BJ (cell line): Measurements from ENCODE around the gene IGF2R. TPM values are rescaled to one million over a fixed set of nuclear protein-coding genes. Genes with fewer than 3 reads are reported as not detected.
"Not testable (repeated sequence)": the region's sequence is repeated elsewhere in the genome, so short reads cannot be mapped to it uniquely, and the experiment has no call there.

Source experiments
- CTCF ChIA-PET: fragments of 350-600 bp; formaldehyde crosslinking; extraction: SDS; loops from one replicate; lab custom pipeline; 2021; ENCODE audit warnings: antibody characterized with exemption, inconsistent platforms; lab: Yijun Ruan, JAX
- POLR2A ChIA-PET: fragments of 300-600 bp; sonication (Branson Sonifier 250); formaldehyde crosslinking; extraction: SDS; loops from one replicate; lab custom pipeline; 2021; ENCODE audit warnings: antibody characterized with exemption; lab: Charles Lee
- DNase-seq: peaks from one replicate; pipeline ENCODE4 v3.0.0-alpha.2; 2011; ENCODE audit warnings: low read depth
- H3K27me3 ChIP-seq: 2 replicates; pipeline ENCODE4 v1.6.0; 2011; ENCODE audit warnings: low read length; ENCODE audit not compliant: control insufficient read depth, insufficient read depth
- H3K36me3 ChIP-seq: 2 replicates; pipeline ENCODE4 v1.5.1; 2011; ENCODE audit warnings: low read length; ENCODE audit not compliant: control insufficient read depth, insufficient read depth
- H3K4me3 ChIP-seq: 2 replicates; pipeline ENCODE4 v1.5.1; 2011; ENCODE audit warnings: low read depth, mild to moderate bottlenecking, control low read depth, low read length
- polyA plus RNA-seq: library from polyadenylated mRNA; depleted of rRNA; stranded (reverse); fragments of >200 nt; gene quantifications from 2 replicates; pipeline ENCODE4 v1.2.3, GENCODE V29; 2011
- TF ChIP-seq, protein P1 (sequence below): IDR thresholded peaks from 2 replicates; pipeline ENCODE4 v1.5.1; 2011; ENCODE audit warnings: low read depth, mild to moderate bottlenecking, control low read depth, inconsistent platforms, low read length, moderate library complexity; ENCODE audit not compliant: insufficient read depth

The IGF2R gene
- polyA plus RNA-seq, 1 experiment = 39.4 TPM

DNA sequence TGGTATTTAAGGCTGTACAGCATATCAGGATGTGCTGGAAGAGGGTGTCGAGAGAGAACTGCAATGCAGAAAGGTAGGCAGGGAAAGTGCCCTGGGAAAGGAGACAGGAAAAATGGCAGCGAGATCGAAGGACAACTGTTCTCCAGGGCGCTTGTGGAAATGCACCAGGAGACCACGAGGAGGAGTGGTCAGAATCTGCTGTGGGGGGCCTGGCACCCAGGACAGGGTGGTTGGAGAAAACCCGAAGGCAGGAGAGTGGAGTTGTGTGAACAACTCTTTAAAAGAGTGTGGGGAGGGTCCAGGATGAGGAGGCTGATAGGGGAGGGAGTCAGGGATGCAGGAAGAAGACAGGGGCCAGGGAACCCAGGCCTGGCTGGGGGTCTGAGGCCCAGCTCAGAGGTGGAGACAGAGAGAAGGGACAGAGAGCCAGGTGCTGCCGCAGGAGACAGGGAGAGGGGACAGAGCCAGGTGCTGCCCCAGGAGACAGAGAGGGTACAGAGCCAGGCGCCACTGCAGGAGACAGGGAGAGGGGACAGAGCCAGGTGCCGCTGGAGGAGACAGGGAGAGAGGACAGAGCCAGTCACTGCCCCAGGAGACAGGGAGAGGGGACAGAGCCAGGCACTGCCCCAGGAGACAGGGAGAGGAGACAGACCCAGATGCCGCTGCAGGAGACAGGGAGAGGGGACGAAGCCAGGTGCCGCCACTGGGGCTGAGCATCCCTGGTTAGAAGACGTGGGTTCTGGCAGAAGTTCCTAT is 162.0 kb downstream of the IGF2R start:
- H3K36me3 ChIP-seq = no peaks in the 10 kb centered on the region
- H3K27me3 ChIP-seq = no peaks in the 10 kb centered on the region
- H3K4me3 ChIP-seq = no peak overlapping the region
- POLR2A ChIA-PET = no interaction called here
- no peak for DNase-seq
- TF ChIP-seq, protein P1, sequence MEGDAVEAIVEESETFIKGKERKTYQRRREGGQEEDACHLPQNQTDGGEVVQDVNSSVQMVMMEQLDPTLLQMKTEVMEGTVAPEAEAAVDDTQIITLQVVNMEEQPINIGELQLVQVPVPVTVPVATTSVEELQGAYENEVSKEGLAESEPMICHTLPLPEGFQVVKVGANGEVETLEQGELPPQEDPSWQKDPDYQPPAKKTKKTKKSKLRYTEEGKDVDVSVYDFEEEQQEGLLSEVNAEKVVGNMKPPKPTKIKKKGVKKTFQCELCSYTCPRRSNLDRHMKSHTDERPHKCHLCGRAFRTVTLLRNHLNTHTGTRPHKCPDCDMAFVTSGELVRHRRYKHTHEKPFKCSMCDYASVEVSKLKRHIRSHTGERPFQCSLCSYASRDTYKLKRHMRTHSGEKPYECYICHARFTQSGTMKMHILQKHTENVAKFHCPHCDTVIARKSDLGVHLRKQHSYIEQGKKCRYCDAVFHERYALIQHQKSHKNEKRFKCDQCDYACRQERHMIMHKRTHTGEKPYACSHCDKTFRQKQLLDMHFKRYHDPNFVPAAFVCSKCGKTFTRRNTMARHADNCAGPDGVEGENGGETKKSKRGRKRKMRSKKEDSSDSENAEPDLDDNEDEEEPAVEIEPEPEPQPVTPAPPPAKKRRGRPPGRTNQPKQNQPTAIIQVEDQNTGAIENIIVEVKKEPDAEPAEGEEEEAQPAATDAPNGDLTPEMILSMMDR = no peak
- CTCF ChIA-PET = no interaction called here

DNA sequence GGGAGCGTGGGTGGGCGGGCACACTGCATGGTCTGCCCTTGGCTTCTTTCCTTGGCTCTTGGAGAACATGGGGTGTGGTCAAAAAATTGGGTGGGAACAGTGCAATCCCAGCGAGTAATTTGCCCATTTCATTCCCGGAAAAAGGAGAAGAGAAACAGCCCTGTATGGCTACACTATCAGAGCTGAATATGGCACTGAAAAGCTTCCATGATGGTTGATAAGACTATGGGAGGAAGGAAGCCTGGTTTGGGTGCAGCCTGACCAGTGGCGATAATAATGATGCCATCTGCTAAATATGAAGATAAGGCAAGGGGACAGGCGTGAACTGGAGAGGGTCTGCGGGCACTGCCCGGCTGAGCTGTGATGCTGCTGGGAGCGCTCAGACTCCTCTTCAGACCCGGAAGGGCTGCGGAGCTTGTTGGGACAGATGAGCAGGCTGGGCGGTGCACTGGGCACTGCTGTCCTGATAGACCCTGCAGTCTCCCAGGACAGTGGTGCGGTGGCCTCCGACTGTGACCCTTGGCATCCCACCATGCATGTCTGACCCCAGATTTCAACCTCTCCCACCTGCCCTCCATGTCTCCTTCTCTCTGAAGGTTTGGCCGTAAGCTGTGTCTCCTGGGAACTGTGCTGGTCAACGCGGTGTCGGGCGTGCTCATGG is 162.9 kb downstream of the IGF2R start:
- TF ChIP-seq, protein P1 = no peak
- POLR2A ChIA-PET = no interaction called here
- no peaks in the 10 kb centered on the region for H3K27me3 ChIP-seq
- no peak for DNase-seq
- CTCF ChIA-PET = no interaction called here
- no peak overlapping the region for H3K4me3 ChIP-seq
- H3K36me3 ChIP-seq = no peaks in the 10 kb centered on the region

DNA sequence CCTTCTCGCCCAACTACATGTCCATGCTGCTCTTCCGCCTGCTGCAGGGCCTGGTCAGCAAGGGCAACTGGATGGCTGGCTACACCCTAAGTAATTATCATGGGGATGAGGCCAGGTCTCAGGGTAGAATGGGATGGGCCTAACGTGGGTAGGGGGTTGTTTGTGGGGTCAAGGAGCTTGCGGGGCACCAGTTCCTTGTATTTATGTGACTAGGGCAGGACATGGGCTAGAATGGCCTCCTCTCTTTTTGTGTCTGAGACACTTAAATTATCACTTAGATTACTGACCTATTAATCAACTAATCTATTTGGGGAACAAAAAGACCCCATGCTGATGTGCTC is 163.4 kb downstream of the IGF2R start:
- no peaks in the 10 kb centered on the region for H3K36me3 ChIP-seq
- H3K27me3 ChIP-seq = no peaks in the 10 kb centered on the region
- no peak for DNase-seq
- no peak overlapping the region for H3K4me3 ChIP-seq
- TF ChIP-seq, protein P1 = no peak
- ChIA-PET POLR2A (no interaction called here), CTCF (no interaction called here)

DNA sequence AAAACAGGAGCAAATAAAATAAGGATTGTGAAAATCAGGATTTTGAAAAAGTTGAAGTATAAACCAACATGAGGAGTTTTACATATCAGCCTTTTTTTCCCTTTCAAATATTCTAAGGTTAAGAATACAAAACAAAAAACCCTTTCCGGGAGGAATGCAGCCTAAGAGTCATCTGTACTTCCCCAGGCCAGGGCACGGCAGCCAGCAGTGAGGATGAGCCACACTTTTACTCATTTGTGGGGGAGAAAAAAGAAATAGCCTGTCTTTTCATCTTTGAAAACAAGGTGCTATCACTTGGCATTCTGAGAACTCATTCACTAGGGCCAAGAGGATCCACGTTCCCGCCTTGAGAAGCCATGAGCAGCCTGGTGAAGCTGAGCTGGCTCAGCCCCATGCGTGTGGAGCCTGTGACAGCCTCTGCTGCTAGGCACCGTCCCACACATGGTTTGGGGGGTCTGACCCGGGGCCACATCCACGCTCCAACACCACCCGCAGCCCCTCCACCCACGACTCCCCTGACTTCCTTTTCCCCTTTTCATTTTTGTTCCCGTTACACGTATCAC is 164.0 kb downstream of the IGF2R start:
- H3K36me3 ChIP-seq = no peaks in the 10 kb centered on the region
- H3K4me3 ChIP-seq = no peak overlapping the region
- ChIA-PET CTCF (no interaction called here), POLR2A (no interaction called here)
- no peak for DNase-seq
- TF ChIP-seq, protein P1 = no peak
- H3K27me3 ChIP-seq = no peaks in the 10 kb centered on the region

DNA sequence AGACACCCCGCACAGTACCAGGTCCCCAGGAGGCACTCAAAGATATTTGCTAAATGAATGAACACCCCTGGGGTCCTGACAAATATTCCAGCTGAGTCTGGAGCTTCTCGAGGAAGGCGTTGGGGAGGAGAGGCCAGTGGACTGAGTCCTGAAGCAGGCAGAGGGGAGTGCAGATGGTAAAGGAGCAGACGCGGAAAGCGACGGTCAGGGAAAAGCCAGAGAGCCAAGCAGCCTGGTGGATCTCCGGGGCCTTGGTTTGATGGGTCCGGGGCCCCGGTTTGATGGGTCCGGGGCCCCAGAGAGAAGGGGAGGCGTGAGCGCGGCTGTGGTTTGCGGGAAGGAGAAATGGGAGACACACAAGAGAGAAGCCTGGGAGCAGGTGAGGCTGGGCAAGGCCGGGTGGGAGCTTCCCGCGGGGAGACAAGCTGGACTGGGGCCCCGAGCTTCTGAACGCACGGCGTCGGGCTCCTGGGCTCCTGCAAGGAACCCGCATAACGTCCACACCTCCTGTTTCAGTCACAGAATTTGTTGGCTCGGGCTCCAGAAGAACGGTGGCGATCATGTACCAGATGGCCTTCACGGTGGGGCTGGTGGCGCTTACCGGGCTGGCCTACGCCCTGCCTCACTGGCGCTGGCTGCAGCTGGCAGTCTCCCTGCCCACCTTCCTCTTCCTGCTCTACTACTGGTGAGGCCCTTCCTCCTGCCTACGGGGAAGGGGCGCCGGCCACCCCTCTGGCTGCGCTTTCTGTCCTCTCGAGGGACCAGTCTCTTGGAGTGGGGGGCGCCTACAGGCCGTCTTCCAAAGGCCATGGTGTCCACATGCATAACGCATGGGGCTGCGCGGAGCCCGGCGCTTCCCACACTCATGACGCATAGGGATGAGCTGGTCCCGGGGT is 164.8 kb downstream of the IGF2R start:
- DNase-seq = no peak
- CTCF ChIA-PET = interaction anchor here (0.6 to 1.2 kb wide), 2 partner anchors 45 to 129 kb away, joined by 3 read pairs; no protein-coding TSS in a partner anchor
- POLR2A ChIA-PET = no interaction called here
- TF ChIP-seq, protein P1 = no peak
- no peak overlapping the region for H3K4me3 ChIP-seq
- H3K36me3 ChIP-seq = no peaks in the 10 kb centered on the region
- no peaks in the 10 kb centered on the region for H3K27me3 ChIP-seq

DNA sequence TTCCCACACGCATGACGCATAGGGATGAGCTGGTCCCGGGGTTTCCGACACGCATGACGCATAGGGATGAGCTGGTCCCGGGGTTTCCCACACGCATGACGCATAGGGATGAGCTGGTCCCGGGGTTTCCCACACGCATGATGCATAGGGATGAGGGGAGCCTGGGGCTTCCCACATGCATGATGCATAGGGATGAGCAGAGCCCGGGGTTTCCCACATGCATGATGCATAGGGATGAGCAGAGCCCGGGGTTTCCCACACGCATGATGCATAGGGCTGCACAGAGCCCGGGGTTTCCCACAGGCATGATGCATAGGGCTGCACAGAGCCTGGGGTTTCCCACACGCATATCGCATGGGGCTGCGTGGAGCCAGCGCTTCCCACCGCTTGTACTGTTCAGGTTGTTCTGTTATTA is 165.5 kb downstream of the IGF2R start:
- POLR2A ChIA-PET, DNase-seq, H3K36me3 ChIP-seq, H3K27me3 ChIP-seq, H3K4me3 ChIP-seq: not testable (repeated sequence)
- CTCF ChIA-PET = interaction anchor here (0.6 to 1.2 kb wide), 2 partner anchors 46 to 128 kb away, joined by 3 read pairs; no protein-coding TSS in a partner anchor
